ENCODE data around the gene UBXN11.

UBXN11 gene

GRCh38 chr1:26287811-26288210 lies 18.6 kb downstream of the UBXN11 start:
- TF ChIP-seq CTCF (IDR thresholded peaks at IDR 0.05): no peak

GRCh38 chr1:26287033-26287711 lies 19.3 kb downstream of the UBXN11 start:
- no peak for TF ChIP-seq CTCF (IDR thresholded peaks at IDR 0.05)

- TF ChIP-seq CTCF (IDR thresholded peaks at IDR 0.05): no peak
These were observed 20.4 kb downstream of the UBXN11 start for GRCh38 chr1:26286064-26286416.

- TF ChIP-seq CTCF (IDR thresholded peaks at IDR 0.05): peak; percentile 13; the same call in 1 of the 2 replicates
These were observed 20.9 kb downstream of the UBXN11 start for GRCh38 chr1:26285366-26286063.

GRCh38 chr1:26284597-26285347 lies 21.7 kb downstream of the UBXN11 start:
- TF ChIP-seq CTCF (IDR thresholded peaks at IDR 0.05): peak; percentile 64

- no peak for TF ChIP-seq CTCF (IDR thresholded peaks at IDR 0.05)
These were observed 22.4 kb downstream of the UBXN11 start for GRCh38 chr1:26283871-26284596.

GRCh38 chr1:26283279-26283853 lies 23.1 kb downstream of the UBXN11 start:
- TF ChIP-seq CTCF (IDR thresholded peaks at IDR 0.05): no peak
